ENCODE data around the gene ABLIM2. TPM values are rescaled to one million over a fixed set of nuclear protein-coding genes. Genes with fewer than 3 reads are reported as not detected.

Gene ABLIM2
- total and polyA plus RNA-seq, 2 of the 13 experiments (the other 11 are each of a cell fraction or from before 2014, with no cell fraction given) = 0.20 to 0.37 TPM

DNA sequence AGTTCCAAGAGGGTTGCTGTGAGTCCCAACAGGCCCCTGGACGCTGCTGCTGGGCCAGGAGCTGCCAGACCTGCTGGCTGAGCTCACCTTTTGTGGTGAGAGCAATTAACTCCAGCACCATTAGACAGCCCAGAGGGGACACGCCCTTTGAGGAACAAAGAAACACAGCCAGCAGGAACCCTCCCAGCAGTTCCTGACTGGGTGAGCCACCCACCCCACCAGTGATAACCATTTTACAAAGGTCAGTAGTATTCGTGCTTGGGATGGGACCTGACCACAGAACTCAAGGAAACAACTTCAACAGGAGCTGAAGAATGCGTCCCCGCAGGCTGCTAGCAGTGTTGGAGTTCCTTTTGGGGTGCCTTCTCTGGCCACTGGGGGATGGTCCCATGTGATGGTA lies 180.1 kb downstream of the ABLIM2 start:
- intact Hi-C loops (cut with micrococcal nuclease; ENCODE audit: unreplicated experiment) = no loop called here
- TF ChIP-seq TFE3 (CRISPR knock-in tag; IDR thresholded peaks at IDR 0.05) (no peak), EEA1 (CRISPR knock-in tag; IDR thresholded peaks at IDR 0.05; ENCODE audit: borderline replicate concordance) (no peak), KMT2A (CRISPR knock-in tag; IDR thresholded peaks at IDR 0.05) (no peak), ZNF256 (CRISPR knock-in tag; conservative IDR thresholded peaks at IDR 0.05) (no peak), PHB2 (IDR thresholded peaks at IDR 0.05; ENCODE audit: partially characterized antibody) (no peak), MEF2D (CRISPR knock-in tag; IDR thresholded peaks at IDR 0.05) (no peak), GATAD1 (CRISPR knock-in tag; IDR thresholded peaks at IDR 0.05) (no peak), HMG20A (CRISPR knock-in tag; IDR thresholded peaks at IDR 0.05; ENCODE audit: borderline replicate concordance) (no peak), POGK (CRISPR knock-in tag; conservative IDR thresholded peaks at IDR 0.05) (no peak), ELK4 (CRISPR knock-in tag; IDR thresholded peaks at IDR 0.05; ENCODE audit: borderline replicate concordance) (no peak), SP4 (CRISPR knock-in tag; IDR thresholded peaks at IDR 0.05) (no peak), NFE2L1 (CRISPR knock-in tag; IDR thresholded peaks at IDR 0.05; ENCODE audit: borderline replicate concordance) (no peak), ZNF432 (CRISPR knock-in tag; IDR thresholded peaks at IDR 0.05; ENCODE audit: borderline replicate concordance) (no peak), KLF9 (CRISPR knock-in tag; IDR thresholded peaks at IDR 0.05; ENCODE audit: low read depth) (no peak)
- TF ChIP-seq, protein P1, sequence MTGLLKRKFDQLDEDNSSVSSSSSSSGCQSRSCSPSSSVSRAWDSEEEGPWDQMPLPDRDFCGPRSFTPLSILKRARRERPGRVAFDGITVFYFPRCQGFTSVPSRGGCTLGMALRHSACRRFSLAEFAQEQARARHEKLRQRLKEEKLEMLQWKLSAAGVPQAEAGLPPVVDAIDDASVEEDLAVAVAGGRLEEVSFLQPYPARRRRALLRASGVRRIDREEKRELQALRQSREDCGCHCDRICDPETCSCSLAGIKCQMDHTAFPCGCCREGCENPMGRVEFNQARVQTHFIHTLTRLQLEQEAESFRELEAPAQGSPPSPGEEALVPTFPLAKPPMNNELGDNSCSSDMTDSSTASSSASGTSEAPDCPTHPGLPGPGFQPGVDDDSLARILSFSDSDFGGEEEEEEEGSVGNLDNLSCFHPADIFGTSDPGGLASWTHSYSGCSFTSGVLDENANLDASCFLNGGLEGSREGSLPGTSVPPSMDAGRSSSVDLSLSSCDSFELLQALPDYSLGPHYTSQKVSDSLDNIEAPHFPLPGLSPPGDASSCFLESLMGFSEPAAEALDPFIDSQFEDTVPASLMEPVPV (CRISPR knock-in tag; IDR thresholded peaks at IDR 0.05) = no peak
- Histone ChIP-seq H3K4me3 (replicated peaks in 1 of 3; ENCODE audit: insufficient read depth in 1 of 3, low read depth in 2 of 3, low read length in 3 of 3) (no peak overlapping the region), H3K9me3 (ENCODE audit: low read length) (no peaks in the 10 kb centered on the region), H3K9ac (ENCODE audit: insufficient read depth, low read depth, low read length) (no peak overlapping the region), H3K4me1 (ENCODE audit: insufficient read depth, low read length) (peaks cover 24% of the 10 kb centered on the region), H4K20me1 (ENCODE audit: insufficient read depth, low read length) (no peaks in the 10 kb centered on the region), H3K36me3 (replicated peaks in 1 of 2; ENCODE audit: control insufficient read depth in 1 of 2, insufficient read depth in 2 of 2, low read length in 2 of 2) (no peaks in the 10 kb centered on the region), H3K79me2 (ENCODE audit: insufficient read depth, low read length) (no peaks in the 10 kb centered on the region), H3K27me3 (ENCODE audit: control insufficient read depth in 1 of 2, insufficient read depth in 2 of 2, low read length in 2 of 2) (peaks cover 6 to 45% of the 10 kb centered on the region in 2 experiments), H3K27ac (ENCODE audit: extremely low read length, insufficient read depth, low read length) (no peak overlapping the region), H3K4me2 (ENCODE audit: low read depth, low read length) (no peak overlapping the region), H2AFZ (ENCODE audit: low read length) (no peak overlapping the region)
- WGBS (ENCODE audit: low lambda C conversion rate) = 22% methylated on average over 5 of the region's 5 CpGs
- ATAC-seq (no peak; the same call in 2 of the 3 replicates), FAIRE-seq (no peak), DNase-seq (ENCODE audit: low spot score) (no peak)
- in situ Hi-C loops (cut with HindIII; ENCODE audit: extremely low pct_ligation_motif_present, low pct_unique_long_range_greater_than_20kb) = no loop called here
- ChIA-PET CTCF (ENCODE audit: low intra/inter-chr PET ratio, low total read pairs) (no interaction called here), POLR2A (no interaction called here)
- no TSS peak for BruUV-seq (replicated peaks)

Measured in HepG2 (cell line).